A673 (cell line): ENCODE results near the gene KCNG2. TPM values are rescaled to one million over a fixed set of nuclear protein-coding genes. Genes with fewer than 3 reads are reported as not detected.

Experiments used
- BruUV-seq: library from RNA; stranded (reverse); fragments of 400-500 nt; replicated peaks from 2 replicates; lab custom pipeline; 2021; lab: Mats Ljungman, UMichigan
- CTCF ChIA-PET: fragments of 300-600 bp; sonication (Branson Sonifier 250); formaldehyde crosslinking; loops from one replicate; lab custom pipeline; 2022; ENCODE audit warnings: antibody characterized with exemption; lab: Charles Lee
- POLR2A ChIA-PET: fragments of 300-600 bp; sonication (Branson Sonifier 250); formaldehyde crosslinking; loops from one replicate; lab custom pipeline; 2022; ENCODE audit warnings: antibody characterized with exemption; ENCODE audit not compliant: low non-redundant PET; lab: Charles Lee
- DNase-seq: peaks from one replicate; pipeline ENCODE4 v3.0.0-alpha.2; 2015; ENCODE audit warnings: low spot score
- H3K27ac ChIP-seq: fragments of 200-600 bp; sonication (generic); 2 replicates; pipeline ENCODE4 v1.5.1; 2016; ENCODE audit warnings: mixed run types, low read depth, mild to moderate bottlenecking, mixed read lengths, antibody characterized with exemption, low read length; ENCODE audit not compliant: poor library complexity, severe bottlenecking
- H3K27me3 ChIP-seq: fragments of 200-600 bp; sonication (generic); replicated peaks from 2 replicates; pipeline ENCODE4 v1.6.1; 2017; ENCODE audit warnings: mixed run types, low read depth, mild to moderate bottlenecking, mixed read lengths, antibody characterized with exemption, low read length; ENCODE audit not compliant: insufficient read depth, poor library complexity
- H3K36me3 ChIP-seq: fragments of 200-600 bp; sonication (generic); 2 replicates; pipeline ENCODE4 v1.6.1; 2016; ENCODE audit warnings: mixed run types, mild to moderate bottlenecking, mixed read lengths, antibody characterized with exemption, low read length; ENCODE audit not compliant: insufficient read depth, poor library complexity, severe bottlenecking
- H3K4me1 ChIP-seq: fragments of 200-600 bp; sonication (generic); 2 replicates; pipeline ENCODE4 v1.6.1; 2017; ENCODE audit warnings: mixed run types, mild to moderate bottlenecking, mixed read lengths, antibody characterized with exemption, low read length; ENCODE audit not compliant: insufficient read depth, poor library complexity, severe bottlenecking
- H3K4me3 ChIP-seq: fragments of 200-600 bp; sonication (generic); 2 replicates; pipeline ENCODE4 v1.5.1; 2016; ENCODE audit warnings: low read depth, mixed run types, mild to moderate bottlenecking, mixed read lengths, low read length; ENCODE audit not compliant: poor library complexity, severe bottlenecking
- H3K9me3 ChIP-seq: fragments of 200-600 bp; sonication (generic); 2 replicates; pipeline ENCODE4 v1.6.1; 2016; ENCODE audit warnings: mixed run types, low read depth, mild to moderate bottlenecking, mixed read lengths, antibody characterized with exemption, low read length; ENCODE audit not compliant: poor library complexity, severe bottlenecking
- EZH2 ChIP-seq: fragments of 200-600 bp; sonication (generic); IDR thresholded peaks from 2 replicates; pipeline ENCODE4 v1.6.1; 2017; ENCODE audit warnings: borderline replicate concordance, low read depth, mild to moderate bottlenecking, mixed read lengths, antibody characterized with exemption, low read length; ENCODE audit not compliant: poor library complexity, severe bottlenecking
- intact Hi-C: fragments of 100-400 bp; cut with micrococcal nuclease; formaldehyde crosslinking; loops from one replicate; pipeline ENCODE4 v1.10.0; 2022; ENCODE audit not compliant: unreplicated experiment
- total RNA-seq: library from RNA; stranded (reverse); gene quantifications from 2 replicates; pipeline ENCODE4 v1.2.3, GENCODE V29; 2021
- TF ChIP-seq, protein P1 (sequence below): fragments of 300-800, 200-600 bp; sonication (generic); conservative IDR thresholded peaks from 2 replicates; pipeline ENCODE4 v1.5.1; 2017; ENCODE audit warnings: low read depth, mild to moderate bottlenecking, antibody characterized with exemption, low read length, moderate library complexity, mixed read lengths

KCNG2 gene
- total RNA-seq, 1 experiment from 2014 or later: not detected

DNA sequence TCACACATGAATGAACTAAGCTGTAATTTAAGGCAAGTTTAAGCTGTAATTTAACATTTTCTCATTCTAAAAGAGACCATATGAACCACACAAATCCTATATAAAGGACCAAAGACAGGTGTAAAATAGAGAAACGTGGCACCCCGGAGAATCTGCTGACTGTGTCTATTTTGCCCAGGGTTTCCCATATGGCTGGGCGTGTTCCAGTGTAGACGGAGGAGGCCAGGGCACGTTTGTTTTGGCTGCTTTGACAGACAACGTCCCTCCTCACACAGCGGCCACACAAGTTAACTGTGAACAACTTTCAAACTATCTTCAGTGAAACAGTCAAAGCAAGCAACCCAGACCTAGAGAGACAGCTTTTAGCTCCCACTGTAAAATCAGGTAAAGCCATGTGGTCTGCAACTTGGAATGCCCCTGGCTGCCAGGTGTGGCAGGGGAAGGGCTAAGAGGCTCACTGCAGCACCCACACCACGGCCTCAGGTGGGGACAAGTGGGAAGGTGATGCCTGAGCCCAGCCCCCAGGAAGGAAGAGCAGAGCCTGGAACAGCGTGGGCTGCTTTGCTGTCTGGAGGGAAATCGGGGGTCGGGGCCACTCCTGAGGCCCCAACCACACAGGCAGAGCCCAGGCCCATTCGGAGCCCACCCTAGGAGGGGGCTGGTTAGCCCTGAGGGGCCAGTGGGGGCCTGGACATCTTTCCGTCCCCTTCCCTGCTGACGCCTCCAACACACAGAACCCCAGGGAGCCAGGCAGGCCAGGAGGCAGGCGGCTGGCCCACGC is 113.0 kb downstream of the KCNG2 start:
- no peak for TF ChIP-seq EZH2
- TF ChIP-seq, protein P1, sequence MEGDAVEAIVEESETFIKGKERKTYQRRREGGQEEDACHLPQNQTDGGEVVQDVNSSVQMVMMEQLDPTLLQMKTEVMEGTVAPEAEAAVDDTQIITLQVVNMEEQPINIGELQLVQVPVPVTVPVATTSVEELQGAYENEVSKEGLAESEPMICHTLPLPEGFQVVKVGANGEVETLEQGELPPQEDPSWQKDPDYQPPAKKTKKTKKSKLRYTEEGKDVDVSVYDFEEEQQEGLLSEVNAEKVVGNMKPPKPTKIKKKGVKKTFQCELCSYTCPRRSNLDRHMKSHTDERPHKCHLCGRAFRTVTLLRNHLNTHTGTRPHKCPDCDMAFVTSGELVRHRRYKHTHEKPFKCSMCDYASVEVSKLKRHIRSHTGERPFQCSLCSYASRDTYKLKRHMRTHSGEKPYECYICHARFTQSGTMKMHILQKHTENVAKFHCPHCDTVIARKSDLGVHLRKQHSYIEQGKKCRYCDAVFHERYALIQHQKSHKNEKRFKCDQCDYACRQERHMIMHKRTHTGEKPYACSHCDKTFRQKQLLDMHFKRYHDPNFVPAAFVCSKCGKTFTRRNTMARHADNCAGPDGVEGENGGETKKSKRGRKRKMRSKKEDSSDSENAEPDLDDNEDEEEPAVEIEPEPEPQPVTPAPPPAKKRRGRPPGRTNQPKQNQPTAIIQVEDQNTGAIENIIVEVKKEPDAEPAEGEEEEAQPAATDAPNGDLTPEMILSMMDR: no peak
- H3K36me3 ChIP-seq: peaks cover 3% of the 10 kb centered on the region
- no peaks in the 10 kb centered on the region for H3K27me3 ChIP-seq
- H3K4me1 ChIP-seq: no peaks in the 10 kb centered on the region
- no peak for DNase-seq
- no peak overlapping the region for H3K27ac ChIP-seq
- ChIA-PET CTCF (no interaction called here), POLR2A (no interaction called here)
- no peaks in the 10 kb centered on the region for H3K9me3 ChIP-seq
- no TSS peak for BruUV-seq
- no peak overlapping the region for H3K4me3 ChIP-seq
- intact Hi-C loops: no loop called here

GRCh38 chr18:79911344-79912270 is 113.9 kb downstream of the KCNG2 start:
- ChIA-PET POLR2A (no interaction called here), CTCF (no interaction called here)
- Histone ChIP-seq H3K9me3 (no peaks in the 10 kb centered on the region), H3K27me3 (no peaks in the 10 kb centered on the region), H3K4me1 (no peaks in the 10 kb centered on the region), H3K4me3 (no peak overlapping the region), H3K27ac (no peak overlapping the region), H3K36me3 (peaks cover 3% of the 10 kb centered on the region)
- TF ChIP-seq, protein P1: no peak
- no peak for TF ChIP-seq EZH2
- DNase-seq: no peak
- no TSS peak for BruUV-seq
- intact Hi-C loops: no loop called here

- intact Hi-C loops: no loop called here
- BruUV-seq: no TSS peak
- ChIA-PET POLR2A (no interaction called here), CTCF (no interaction called here)
- TF ChIP-seq, protein P1: no peak
- TF ChIP-seq EZH2: no peak
- no peaks in the 10 kb centered on the region for H3K9me3 ChIP-seq
- no peak overlapping the region for H3K4me3 ChIP-seq
- no peaks in the 10 kb centered on the region for H3K4me1 ChIP-seq
- H3K27me3 ChIP-seq: no peaks in the 10 kb centered on the region
- no peak overlapping the region for H3K27ac ChIP-seq
- H3K36me3 ChIP-seq: peaks cover 3% of the 10 kb centered on the region
- no peak for DNase-seq
These were observed 114.8 kb downstream of the KCNG2 start for GRCh38 chr18:79912409-79912991.
